Tongue (tissue), 2 donors: ENCODE data around the gene ARHGAP20. TPM values are rescaled to one million over a fixed set of nuclear protein-coding genes. Genes with fewer than 3 reads are reported as not detected.

Experiments
- DNase-seq: peaks from one replicate; pipeline ENCODE4 v3.0.0-alpha.2; 2015
- total RNA-seq: library from RNA; depleted of rRNA; stranded (reverse); fragments of >200 nt; gene quantifications from one replicate; pipeline ENCODE4 v1.2.3, GENCODE V29; 2014

The ARHGAP20 gene, protein sequence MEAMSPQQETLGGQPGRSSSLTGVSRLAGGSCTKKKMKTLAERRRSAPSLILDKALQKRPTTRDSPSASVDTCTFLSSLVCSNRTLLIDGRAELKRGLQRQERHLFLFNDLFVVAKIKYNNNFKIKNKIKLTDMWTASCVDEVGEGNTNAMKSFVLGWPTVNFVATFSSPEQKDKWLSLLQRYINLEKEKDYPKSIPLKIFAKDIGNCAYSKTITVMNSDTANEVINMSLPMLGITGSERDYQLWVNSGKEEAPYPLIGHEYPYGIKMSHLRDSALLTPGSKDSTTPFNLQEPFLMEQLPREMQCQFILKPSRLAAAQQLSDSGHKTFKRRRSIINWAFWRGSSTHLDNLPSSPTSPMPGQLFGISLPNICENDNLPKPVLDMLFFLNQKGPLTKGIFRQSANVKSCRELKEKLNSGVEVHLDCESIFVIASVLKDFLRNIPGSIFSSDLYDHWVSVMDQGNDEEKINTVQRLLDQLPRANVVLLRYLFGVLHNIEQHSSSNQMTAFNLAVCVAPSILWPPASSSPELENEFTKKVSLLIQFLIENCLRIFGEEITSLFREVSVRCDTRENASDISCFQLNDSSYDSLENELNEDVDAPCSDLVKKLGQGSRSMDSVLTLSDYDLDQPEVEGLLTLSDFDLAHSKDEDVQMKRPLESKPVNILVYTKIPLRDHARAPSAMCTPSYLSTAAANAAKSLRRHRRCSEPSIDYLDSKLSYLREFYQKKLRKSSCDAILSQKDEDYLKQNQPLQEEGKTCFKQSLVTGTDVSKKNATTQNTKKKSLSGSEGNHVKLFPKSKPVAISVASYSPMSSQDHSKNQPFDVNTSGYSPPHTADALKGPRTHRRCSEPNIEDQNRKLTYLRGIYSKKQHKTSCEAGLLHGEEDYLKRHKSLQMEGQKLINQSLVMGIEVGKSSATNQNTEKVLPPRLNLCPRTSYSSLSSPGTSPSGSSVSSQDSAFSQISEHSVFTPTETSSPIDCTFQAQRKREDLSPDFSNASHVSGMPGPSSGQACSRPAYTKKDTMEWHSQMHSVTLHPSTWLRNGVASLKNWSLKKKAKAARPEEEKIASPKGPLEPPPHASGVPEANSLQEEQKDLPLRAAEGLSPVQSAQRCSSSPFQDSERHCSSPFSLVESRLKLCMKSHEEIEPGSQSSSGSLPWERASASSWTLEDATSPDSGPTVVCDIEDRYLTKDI
- total RNA-seq: 5.5 TPM

DNA sequence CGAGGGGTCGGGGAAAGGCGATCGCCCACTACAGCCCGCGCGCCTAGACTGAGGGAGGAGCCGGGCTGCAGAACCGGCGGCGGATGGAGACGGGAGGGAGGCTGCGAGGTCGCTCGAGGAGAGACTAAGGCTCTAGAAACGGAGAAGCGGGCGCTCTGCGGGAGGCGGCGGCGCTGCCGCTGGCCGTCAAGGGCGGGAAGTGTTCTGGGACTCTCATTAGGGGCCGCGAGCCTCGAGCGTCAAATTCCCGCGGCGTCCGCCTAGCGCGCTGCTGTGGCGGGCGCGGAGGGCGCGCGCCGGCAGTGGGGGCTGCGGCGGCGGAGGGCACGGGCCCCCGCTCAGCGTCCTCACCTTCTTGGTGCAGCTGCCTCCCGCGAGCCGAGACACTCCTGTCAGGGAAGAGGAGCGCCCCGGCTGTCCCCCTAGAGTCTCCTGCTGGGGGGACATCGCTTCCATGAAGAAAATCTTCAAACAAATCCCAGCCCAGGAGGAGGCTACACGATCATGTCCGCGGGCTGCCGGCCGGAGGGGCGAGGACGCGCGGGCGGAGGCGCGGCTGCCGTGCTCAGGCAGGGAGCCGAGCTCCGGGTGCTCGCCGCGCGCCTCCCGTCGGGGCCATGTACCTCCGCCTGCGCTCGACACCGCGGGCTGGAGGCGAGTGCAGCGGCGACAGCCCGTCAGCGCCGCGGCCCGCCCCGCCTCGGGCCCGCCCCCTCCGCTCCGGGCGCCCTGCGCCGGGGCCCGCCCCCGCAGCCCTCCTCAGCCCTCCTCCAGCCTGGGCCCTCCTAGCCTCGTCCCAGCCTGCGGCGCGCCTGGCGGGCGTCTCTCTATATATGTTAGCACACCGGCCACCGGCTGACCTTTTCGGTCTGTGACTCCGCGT lies at the start of gene ARHGAP20:
TSS of gene ARHGAP20 (minus strand) at position 662 of the 883 bp plus-strand sequence. CDS start at position 456, 206 bp downstream.
- DNase-seq: peak; percentile 85

DNA sequence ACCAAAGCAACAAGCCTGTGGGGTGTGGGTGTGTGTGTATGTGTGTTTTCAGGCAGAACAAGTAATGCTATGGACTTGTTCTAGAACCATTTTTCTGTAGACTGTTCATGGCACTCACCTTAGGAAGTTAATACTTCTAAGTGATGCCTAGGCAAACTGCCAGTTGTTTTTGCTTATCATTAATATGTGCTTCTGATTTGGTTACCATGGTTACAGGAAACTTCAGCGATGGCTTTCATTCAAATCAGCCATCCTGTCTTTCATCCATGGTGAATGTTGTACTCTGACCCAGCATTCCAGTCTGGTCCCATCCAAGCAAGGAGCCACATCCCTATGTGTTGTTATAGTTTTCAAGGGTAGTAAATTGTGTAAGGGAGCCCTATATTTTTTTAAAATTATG lies 49.8 kb upstream of the ARHGAP20 start:
- DNase-seq: no peak

DNA sequence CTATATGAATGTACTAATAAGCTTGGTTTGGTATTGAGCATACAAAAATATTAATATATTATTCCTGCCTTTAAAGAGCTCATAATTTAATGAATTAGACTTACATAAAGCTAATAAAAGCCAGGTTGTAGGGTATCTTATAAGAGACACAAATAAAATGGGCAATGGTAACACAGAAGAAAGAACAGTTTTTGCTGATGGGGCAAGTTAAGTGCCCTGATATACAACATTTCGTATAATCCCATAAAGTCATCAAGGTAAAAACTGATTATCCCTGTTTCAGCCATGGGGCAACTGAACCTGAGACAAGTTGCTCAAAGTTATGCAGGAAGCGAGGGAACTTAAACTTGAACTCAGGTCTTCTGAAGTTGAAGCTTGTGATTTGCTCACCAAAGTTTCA lies 48.9 kb upstream of the ARHGAP20 start:
- no peak for DNase-seq

DNA sequence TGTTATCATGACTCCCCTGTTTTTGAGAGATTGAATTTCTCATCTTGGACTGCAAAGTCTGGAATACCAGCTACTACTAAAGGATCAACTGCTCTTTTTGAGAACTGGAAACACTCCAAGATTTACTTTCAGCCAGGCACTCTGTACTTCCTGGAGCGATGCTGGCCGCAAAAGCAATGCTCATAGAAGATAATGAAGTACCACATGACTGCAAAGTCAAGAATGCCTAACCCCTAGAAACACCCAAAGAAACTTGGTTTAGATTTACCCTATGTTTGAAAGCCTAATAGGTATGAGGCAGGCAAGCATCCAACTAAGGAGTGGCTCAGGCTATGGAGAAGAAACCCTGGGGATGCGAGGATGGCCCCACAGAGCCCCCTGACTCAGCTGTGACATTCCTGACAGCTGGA lies 47.7 kb upstream of the ARHGAP20 start:
- DNase-seq: peak; percentile 59

DNA sequence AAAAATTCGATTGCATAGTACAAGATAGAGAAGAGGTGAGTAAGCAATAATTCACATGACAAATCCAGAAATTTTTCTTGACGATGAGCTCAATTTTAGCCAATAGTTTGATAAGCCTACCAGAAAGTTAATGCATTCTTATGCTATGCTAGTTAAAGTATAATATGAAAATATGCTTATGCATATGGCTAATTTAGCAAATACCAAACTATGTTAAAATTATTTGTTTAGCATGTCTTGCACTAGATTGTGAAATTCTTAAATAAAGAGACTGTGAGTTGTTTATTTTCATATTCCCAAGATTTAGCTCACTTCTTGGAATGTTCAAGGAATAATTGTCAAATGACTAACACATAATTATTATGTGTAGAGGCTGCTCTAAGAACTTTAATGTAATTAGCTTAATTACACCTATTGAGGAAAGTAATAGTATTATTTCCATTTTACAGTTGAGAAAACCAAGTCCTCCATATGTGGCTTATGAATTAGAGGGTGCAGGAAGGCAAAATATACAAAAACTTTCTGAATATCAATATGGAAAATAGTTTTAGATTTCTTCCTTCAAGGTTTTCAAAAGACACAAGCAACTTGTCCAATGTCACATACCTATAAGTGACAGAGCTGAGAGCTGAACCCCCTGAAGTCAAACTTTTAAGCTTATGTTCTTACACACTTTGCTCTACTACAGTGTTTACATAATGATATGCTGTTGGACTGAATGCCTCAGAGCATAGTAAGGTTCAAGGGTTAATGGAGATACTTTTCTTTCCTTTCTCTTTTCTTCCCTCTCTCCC lies 45.9 kb upstream of the ARHGAP20 start:
- no peak for DNase-seq

DNA sequence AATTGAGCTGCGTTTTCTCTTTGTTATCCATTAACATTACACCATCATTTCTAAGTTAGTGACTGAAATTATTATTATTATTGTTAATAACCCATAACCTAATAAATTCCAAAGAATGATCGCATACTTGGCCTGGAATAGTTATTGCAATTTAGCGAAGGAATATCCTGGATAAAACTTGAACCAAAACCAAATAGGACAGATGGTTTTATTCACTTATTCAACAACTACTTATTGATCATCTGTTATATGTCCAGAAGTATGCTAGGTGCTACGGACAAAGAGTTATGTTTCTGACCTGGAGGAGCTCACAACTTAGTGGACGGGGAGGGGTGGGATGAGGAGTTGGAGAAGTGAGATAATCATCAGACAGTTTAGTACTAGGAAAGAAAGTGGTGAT lies 44.8 kb upstream of the ARHGAP20 start:
- DNase-seq: no peak

DNA sequence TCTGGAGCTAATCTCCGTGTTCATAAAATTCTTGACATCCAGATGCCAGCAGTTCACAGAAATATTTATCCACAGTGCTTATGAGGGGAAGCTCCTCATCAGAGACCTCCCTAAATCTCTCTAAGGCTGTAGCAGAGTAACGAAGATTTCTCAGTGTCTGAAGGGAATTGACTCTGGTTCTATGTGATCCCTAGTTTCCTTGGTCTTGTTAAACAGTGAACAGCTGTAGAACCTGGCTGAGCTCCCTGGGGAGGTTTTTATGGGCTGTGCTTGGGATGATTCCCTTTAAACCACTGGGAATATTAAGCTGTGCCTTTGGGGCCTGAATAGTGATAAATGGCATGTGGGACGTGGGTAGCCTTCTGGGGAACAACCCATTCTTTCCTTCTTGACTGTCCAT lies 43.7 kb upstream of the ARHGAP20 start:
- DNase-seq: peak; percentile 14

DNA sequence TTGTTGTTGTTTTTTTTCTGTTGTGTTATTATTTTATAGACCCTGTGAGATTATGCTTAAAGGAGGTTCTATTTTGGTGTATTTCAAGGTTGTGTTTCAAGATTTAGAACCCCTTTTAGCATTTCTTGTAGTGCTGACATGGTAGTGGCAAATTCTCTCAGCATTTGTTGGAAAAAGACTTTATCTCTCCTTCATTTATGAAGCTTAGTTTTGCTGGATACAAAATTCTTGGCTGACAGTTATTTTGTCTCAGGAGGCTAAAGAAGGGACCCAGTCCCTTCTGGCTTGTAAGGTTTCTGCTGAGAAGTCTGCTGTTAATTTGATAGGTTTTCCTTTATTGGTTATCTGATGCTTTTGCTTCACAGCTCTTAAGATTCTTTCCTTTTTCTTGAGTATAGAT lies 40.7 kb upstream of the ARHGAP20 start:
- no peak for DNase-seq

DNA sequence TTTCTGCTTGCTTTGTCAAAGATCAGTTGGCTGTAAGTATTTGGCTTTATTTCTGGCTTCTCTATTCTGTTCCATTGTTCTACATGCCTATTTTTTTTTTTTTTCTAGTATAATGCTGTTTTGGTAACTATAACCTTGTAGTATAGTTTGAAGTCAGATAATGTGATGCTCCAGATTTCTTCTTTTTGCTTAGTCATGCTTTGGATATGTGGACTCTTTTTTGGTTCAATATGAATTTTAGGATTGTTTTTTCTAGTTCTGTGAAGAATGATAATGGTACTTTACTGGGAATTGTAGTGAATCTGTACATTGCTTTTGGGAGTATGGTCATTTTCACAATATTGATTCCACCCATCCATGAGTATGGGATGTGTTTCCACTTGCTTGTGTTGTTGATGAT lies 37.9 kb upstream of the ARHGAP20 start:
- DNase-seq: no peak

DNA sequence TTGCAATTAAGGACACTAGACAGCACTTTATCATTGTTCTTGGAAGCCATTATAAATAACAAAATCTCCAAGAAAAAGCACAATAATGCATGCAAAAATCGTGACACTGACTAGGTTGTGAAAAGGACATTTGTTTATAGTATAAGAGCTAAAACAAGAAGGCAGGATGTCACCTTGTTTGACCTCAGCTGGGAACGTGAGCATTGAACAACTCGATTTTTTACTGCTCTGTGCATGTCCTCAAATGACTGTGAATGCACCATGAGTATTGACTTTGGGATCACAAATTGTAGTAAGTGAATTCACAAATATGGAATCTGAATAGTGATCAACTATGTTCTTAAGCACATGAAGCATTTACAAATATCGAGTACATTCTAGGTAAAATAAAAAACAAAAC lies 35.3 kb upstream of the ARHGAP20 start:
- no peak for DNase-seq

DNA sequence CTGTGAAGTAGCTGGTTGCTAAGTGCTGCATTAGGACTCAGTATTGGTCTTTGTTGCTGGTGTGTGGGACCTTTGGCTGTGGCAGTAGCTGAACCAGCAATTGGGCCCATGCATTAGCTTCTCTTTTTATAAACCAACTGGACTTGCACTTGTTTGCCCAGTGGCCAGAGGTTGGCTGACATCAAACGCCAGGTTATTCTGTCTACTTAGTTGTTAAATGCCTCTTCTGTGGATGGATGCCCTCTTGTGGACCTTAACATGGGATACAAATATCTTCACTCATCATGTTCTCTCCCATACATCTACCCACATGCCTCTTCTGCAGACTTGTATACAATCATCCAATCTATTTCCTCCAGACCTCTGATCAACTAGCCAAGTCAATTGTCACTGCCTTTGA lies 26.4 kb upstream of the ARHGAP20 start:
- DNase-seq: no peak

DNA sequence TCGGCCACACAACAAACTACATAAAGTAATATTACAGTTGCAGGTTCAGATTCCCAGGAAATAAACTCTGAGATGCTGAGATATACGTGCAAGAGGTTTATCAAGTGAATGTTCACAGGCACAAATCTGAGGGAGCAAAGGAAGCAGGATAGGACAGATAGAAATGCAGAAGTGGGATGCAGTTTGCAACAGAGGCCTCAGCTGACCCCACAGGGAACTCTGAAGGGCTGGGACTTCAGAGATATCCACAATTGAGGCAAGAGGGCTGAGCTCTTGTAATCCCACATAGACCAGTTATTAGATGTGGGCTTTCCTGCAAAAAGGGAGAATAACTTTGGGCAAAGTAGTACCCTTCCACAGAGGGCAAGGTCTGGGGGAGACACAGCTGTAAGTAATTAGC lies 25.4 kb upstream of the ARHGAP20 start:
- no peak for DNase-seq

DNA sequence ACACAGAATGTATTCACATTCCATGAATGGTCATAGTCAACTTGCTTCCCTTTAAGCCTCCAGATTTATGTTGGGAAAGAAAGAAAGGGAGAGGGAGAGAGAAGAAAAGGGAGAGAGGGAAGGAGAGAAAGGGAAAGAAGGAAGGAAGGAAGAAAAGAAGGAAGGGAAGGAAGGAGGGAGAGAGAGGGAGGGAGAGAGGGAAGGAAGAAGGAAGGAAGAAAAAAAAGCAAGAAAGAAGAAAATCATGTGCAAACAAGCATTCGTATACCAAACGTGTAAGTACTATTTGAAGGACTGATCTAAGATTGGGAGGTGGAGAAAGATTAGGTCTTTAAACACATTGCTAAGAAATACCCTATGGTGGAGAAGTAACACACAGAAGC lies 23.9 kb upstream of the ARHGAP20 start:
- DNase-seq: no peak

DNA sequence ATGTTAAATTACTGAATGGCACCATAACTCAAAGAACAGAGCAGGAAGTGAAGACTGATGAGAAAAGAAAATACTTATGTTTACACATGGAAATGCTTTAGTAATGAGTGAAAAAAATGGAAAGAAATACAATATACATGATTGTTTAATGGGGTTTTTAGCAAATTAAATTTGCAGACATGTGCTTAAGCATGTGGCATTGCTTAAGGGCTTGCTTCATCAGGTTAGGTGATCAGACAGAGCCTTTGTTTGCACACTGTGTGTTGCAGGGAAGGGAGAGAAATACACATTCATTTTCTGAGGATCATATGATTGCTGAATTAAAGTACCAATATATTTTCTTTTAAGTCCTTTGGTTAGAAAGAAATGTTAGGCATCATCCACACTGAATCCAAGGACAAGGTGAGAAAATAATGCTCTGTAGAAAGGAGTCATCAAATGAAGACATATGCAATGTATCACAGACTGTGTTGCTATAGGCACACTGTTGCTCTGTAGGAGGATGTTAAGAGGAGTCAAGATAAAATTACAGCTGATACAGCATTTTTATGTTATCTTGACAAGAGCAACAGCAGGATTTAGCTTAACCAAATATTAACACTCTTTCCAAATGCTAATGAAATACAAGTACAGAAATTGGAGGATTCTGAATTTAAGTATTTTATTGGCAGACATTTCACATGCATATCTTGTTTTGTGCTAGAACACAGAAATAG lies 23.4 kb upstream of the ARHGAP20 start:
- DNase-seq: no peak

DNA sequence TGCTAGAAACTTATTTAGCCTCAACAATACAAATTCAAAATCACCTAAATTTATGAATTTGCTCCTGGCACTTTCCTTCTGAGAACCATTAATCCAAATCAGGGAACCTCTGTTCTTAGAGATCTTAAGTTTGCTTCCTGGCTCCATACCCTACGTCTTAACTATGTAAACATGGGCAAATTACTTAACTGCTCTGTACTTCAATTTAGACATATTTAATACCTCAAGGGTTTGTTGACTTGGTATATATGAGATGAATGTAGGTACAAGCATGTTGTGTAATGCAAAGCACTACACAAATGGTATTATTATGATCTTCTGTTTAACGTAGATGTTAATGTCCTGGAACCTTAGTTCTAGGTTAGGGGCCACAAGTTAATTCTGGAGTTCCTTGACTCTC lies 22.6 kb upstream of the ARHGAP20 start:
- no peak for DNase-seq

DNA sequence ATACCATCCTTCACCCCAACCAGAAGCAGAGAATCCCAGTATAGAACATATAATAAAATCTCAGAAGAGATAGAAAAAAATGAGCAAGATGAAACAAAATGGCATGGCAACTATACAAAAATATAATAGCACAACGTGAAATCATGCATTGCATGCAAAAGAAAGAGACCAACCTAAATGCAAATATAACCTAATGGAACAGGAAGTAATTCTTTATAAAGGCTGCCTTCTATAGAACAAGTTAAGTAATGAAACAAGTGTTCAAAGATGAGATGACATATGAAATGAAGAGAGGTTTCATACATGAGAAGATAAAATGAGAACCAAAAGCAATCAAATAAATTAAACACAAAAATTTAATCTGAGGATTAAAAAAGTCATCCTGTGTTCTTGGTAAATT lies 18.5 kb upstream of the ARHGAP20 start:
- DNase-seq: no peak

DNA sequence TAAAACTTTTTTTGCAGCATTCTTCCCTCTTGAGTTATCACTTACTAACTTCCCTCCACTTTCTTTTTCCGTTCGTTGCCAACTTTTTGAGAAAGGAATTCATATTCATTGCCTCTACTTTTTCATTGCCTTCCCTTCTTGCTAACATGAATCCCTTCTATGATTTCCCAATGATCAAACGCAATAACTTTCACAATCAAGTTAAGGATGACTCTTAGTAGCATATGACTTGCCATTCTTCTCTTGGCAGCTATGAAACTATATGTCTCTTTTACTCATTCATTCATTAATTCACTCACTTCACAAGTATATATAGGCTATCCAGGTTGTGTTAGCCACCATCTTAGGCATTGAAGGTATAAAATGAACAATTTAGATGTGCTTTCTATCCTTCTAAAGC lies 16.6 kb upstream of the ARHGAP20 start:
- no peak for DNase-seq

DNA sequence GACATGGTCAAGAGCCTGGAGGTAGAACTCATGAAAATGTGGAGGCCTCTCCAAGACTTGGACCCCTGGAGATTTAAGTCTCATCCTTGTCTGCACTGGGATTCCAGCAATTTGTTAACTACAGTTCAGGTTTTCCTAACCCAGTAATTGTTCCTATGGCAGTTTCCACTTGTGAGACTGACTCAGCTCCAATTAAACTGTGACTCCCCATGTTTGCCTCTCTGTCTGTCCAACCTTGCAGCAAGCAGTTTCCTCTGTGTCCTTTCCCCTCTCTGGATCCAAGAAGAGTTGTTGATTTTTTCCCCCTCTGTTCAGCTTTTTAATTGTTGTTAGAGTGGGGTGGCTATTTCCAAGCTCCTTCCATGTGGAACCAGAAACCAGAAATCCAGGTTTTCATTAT lies 16.2 kb upstream of the ARHGAP20 start:
- DNase-seq: no peak

DNA sequence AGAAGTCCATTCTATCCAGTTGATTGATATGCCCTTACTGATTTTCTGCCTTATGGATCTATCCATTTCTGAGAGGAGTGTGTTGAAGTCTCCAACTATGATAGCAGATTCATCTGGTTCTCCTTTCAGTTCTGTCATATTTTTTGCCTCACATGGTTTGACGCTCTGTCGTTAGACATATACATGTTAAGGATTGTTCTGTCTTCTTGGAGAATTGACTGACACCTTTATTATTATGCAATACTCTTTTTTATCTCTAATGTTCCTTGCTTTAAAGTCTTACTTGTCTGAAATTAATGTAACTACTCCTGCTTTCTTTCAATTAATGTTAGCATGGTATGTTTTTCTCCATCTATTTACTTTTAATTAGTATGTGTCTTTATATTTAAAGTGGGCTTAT lies 12.1 kb upstream of the ARHGAP20 start:
- DNase-seq: no peak
